Psoas muscle (tissue), 8 donors: Measurements from ENCODE around the gene PDE11A. TPM values are rescaled to one million over a fixed set of nuclear protein-coding genes. Genes with fewer than 3 reads are reported as not detected.

ENCODE experiments used
- ATAC-seq, 4 donors: fragments of 200-7000 bp; cut with Tn5 transposase; one replicate each; pipeline ENCODE4 v1.9.1; 2020; ENCODE audit warnings: moderate library complexity in 3 of 4, mild to moderate bottlenecking in 2 of 4
- DNase-seq, 2 donors: peaks; one replicate each; pipeline ENCODE4 v3.0.0-alpha.2; 2020
- H3K27ac ChIP-seq: fragments of 200-600 bp; one replicate; pipeline ENCODE4 v1.8.0; 2022
- H3K27me3 ChIP-seq, 3 donors: fragments of 200-600 bp in 1 of 3; one replicate each; pipeline versions ENCODE4 v1.6.1 to v1.8.0; 2013 to 2022; ENCODE audit warnings: low read length in 2 of 3, mild to moderate bottlenecking in 2 of 3, moderate library complexity in 1 of 3; ENCODE audit not compliant: insufficient read depth in 3 of 3
- H3K36me3 ChIP-seq, 2 donors: fragments of 200-600 bp in 1 of 2; one replicate each; pipeline versions ENCODE4 v1.6.1 to v1.8.0; 2013 to 2022; ENCODE audit warnings: low read depth in 1 of 2, mild to moderate bottlenecking in 1 of 2, moderate library complexity in 1 of 2; ENCODE audit not compliant: insufficient read depth in 1 of 2
- H3K4me1 ChIP-seq: fragments of 200-600 bp; one replicate; pipeline ENCODE4 v1.8.0; 2022
- H3K4me3 ChIP-seq: fragments of 200-600 bp; one replicate; pipeline ENCODE4 v1.8.0; 2022; ENCODE audit warnings: mild to moderate bottlenecking
- H3K9me3 ChIP-seq: fragments of 200-600 bp; one replicate; pipeline ENCODE4 v1.8.0; 2022
- WGBS, 3 donors: extraction: QIAGEN DNeasy Blood & Tissue Kit; methylation state at CpG; one replicate each; pipeline versions ENCODE4 v1.1.6 to v1.1.7; 2013; 5-methylcytosine and 5-hydroxymethylcytosine counted together
- intact Hi-C, 2 donors: fragments of 100-400 bp; cut with DNase I; formaldehyde crosslinking; loops; one replicate each; pipeline versions ENCODE4 v1.11.0 to v1.14.2; 2022
- polyA plus RNA-seq, 3 donors: library from polyadenylated mRNA; stranded (reverse); fragments of 200-250 nt; gene quantifications; one replicate each; pipeline ENCODE4 v1.2.3, GENCODE V29; 2013
- total RNA-seq, 4 donors: library from RNA; stranded (reverse); fragmentation: NEBNext Ultra II Directional in 2 of 4; extraction: Animal tissue kit (Norgen Biotek cat#: 25700) in 2 of 4; gene quantifications; one replicate each; pipeline versions ENCODE4 v1.2.1 to v1.2.4, GENCODE V29; 2021 to 2023
- TF ChIP-seq, protein P1 (sequence below): fragments of 200-600 bp; IDR thresholded peaks from one replicate; pipeline ENCODE4 v1.8.0; 2022; ENCODE audit warnings: antibody characterized with exemption
- donor health status: healthy with polysubstance abuse.
- donor health status: DM: no; HTN: no; CAD: no; lungs with moderate emphysema.
- donor health status: Bipolar disorder and iron deficiency.
- donor health status: healthy.
- donor health status: DM: yes; HTN: yes; CAD: no.
- donor health status: DM: no; HTN: no; CAD: no.
- donor health status: DM: no; HTN: no; CAD: no.
- donor health status: DM: yes; HTN: yes; CAD: no.

PDE11A gene
- total and polyA plus RNA-seq, 7 donors = 0.35 to 39.7 (median 2.3) TPM

DNA sequence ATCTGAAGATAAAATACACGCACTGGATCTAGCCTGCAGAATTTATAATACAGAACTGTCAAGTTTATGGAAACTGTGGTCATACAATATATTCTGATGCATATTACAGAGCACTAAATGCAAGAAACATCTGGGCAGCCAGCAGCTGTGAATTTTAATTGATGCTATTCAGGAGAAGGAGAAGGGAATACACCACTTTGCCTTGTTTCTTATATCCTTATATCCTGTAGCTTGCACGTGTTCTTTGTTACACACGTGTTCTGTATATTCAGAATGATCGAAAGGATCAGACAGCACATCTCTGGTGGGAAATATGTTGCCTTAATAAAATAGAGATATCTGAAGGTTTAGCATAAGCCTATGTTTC lies 344.2 kb downstream of the PDE11A start:
- intact Hi-C loops = loop anchor here (10.0 kb wide), 2 partner anchors 104 to 564 kb away; no protein-coding TSS in a partner anchor
- Histone ChIP-seq H3K4me3 (no peak overlapping the region), H3K9me3 (no peaks in the 10 kb centered on the region), H3K4me1 (peaks cover 4% of the 10 kb centered on the region), H3K27me3 (no peaks in the 10 kb centered on the region), H3K27ac (no peak overlapping the region), H3K36me3 (peaks cover 0 to 8% of the 10 kb centered on the region in 2 donors)
- ATAC-seq (no peak), DNase-seq (no peak)
- 67 to 75% (median 68%) methylated on average over 4 of the region's 4 CpGs for WGBS, 3 donors
- TF ChIP-seq, protein P1, sequence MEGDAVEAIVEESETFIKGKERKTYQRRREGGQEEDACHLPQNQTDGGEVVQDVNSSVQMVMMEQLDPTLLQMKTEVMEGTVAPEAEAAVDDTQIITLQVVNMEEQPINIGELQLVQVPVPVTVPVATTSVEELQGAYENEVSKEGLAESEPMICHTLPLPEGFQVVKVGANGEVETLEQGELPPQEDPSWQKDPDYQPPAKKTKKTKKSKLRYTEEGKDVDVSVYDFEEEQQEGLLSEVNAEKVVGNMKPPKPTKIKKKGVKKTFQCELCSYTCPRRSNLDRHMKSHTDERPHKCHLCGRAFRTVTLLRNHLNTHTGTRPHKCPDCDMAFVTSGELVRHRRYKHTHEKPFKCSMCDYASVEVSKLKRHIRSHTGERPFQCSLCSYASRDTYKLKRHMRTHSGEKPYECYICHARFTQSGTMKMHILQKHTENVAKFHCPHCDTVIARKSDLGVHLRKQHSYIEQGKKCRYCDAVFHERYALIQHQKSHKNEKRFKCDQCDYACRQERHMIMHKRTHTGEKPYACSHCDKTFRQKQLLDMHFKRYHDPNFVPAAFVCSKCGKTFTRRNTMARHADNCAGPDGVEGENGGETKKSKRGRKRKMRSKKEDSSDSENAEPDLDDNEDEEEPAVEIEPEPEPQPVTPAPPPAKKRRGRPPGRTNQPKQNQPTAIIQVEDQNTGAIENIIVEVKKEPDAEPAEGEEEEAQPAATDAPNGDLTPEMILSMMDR = no peak

DNA sequence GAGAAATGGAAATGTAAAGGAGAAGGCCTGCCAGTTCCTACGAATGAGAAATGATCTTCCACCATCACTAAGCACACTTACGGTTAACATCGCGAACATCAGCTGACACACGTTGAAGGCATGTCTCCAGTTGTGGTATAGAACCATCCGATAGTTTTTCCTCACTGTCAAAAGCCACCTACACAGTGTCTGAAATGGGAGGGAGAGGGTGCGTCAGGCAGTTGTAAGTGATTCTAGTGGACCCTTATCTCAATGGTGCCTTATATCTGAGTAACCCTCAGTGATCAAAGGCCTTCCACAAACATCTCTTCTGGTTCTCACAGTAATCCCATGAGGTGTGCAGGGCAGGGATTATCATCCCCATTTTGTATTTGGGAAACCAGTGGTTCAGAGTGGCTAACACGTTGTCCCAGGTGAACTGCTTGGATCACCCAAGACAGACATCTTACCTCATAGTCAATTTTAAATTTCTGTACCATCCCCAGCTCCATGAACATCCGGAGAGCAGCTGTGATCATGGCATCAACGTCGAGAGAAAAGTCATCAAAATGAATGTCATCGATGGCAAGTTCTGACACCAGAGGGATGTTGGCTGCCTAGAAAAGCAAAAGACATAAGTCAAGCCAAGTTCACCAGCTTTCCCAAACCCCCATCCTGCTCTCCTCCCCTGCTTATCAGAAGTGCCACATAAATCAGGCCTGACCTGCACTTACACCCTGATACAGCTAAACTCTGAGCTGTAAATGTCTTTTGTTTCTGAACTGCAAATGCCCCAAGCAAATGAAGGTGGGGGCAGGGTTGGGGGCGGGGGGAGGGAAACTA lies 344.8 kb downstream of the PDE11A start:
- intact Hi-C loops = loop anchor here (2.0 to 10.0 kb wide), 3 partner anchors 103 to 563 kb away; no protein-coding TSS in a partner anchor
- TF ChIP-seq, protein P1 = no peak
- Histone ChIP-seq H3K27me3 (no peaks in the 10 kb centered on the region), H3K4me3 (no peak overlapping the region), H3K27ac (no peak overlapping the region), H3K36me3 (peaks cover 0 to 8% of the 10 kb centered on the region in 2 donors), H3K4me1 (peaks cover 4% of the 10 kb centered on the region), H3K9me3 (no peaks in the 10 kb centered on the region)
- WGBS, 3 donors = 72 to 79% (median 73%) methylated on average over 13 of the region's 13 CpGs
- DNase-seq (no peak), ATAC-seq (no peak)

DNA sequence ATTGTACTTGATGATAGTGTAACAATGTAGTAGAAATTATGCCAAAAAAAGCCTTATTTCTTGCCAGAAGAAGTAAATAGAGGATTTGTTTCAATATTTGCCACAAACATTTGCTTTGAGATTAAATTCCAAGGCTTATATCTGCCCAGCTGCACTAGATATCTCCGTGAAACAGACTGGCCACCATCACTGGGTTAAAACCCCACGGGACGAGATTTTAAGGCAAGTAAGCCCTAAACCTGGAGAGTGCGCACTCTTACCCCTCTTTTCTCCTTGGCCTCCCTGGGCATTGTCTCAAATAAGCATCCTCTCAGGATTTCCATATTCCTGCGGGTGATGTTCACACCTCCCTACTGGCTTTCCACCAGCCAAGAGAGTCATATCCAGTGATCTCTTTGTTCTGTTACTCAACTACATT lies 345.6 kb downstream of the PDE11A start:
- Histone ChIP-seq H3K9me3 (no peaks in the 10 kb centered on the region), H3K4me1 (peaks cover 4% of the 10 kb centered on the region), H3K27me3 (no peaks in the 10 kb centered on the region), H3K27ac (no peak overlapping the region), H3K4me3 (no peak overlapping the region), H3K36me3 (peaks cover 0 to 8% of the 10 kb centered on the region in 2 donors)
- TF ChIP-seq, protein P1 = no peak
- DNase-seq (no peak), ATAC-seq (no peak)
- 61 to 80% (median 71%) methylated on average over 5 of the region's 5 CpGs for WGBS, 3 donors
- intact Hi-C loops = loop anchor here (1.0 to 10.0 kb wide), 4 partner anchors 102 to 562 kb away; no protein-coding TSS in a partner anchor

DNA sequence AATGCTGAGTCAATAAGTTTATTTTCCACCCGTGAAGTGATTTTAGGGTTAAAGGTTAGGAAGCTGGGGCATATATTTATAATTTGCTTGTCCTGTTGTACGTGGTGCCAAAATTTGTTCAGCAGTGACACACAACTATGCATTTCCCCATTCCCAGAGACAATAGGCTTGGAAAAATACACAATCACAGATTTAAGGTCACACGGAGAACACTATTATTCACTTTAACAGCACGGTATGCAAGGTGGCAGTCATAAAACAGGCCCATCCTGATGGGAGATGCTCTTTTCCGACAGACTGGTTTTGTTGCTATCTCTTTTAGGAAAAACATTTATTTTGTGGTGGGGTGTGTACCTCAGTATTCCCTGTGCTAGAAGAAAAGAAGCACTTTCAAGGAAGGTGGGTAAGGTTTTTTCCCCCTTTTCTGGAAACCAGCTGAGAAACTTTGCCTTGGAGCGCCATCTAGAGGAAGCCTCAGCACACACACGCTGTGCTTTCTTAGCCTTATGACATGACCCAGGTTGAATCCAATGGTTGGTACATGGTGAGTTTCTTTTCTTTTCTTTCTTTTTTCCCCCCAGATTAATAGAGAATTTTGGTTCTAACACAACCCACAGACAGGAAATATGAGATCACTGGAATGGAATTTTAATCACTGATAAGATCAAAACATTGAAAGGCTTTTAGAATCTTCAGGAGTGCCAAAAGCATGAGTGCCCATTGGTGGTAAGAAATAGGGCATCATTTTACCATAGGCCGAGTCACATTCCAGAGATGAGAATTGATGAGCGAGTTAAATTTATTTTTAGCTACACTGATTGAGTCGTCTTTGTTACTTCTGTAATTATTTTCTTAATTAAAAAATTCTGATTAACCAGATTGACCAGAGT lies 347.9 kb downstream of the PDE11A start:
- Histone ChIP-seq H3K27me3 (no peaks in the 10 kb centered on the region), H3K4me1 (peaks cover 4% of the 10 kb centered on the region), H3K27ac (no peak overlapping the region), H3K9me3 (no peaks in the 10 kb centered on the region), H3K36me3 (peaks cover 0 to 8% of the 10 kb centered on the region in 2 donors), H3K4me3 (no peak overlapping the region)
- intact Hi-C loops = loop anchor here (5.0 to 10.0 kb wide), 3 partner anchors 100 to 560 kb away; no protein-coding TSS in a partner anchor
- WGBS, 3 donors = 30 to 37% (median 37%) methylated on average over 10 of the region's 10 CpGs
- peak; percentile 28 to 54 for DNase-seq
- TF ChIP-seq, protein P1 = peak; percentile 84
- peak; percentile 63 to 87 (median 76) for ATAC-seq
